GM12875 (cell line): ENCODE data around the gene KCNIP4.

Experiments
- H3K4me3 ChIP-seq: one replicate; pipeline ENCODE4 v1.5.1; 2011; ENCODE audit warnings: low read depth, low read length, control low read depth
- TF ChIP-seq, protein P1 (sequence below): IDR thresholded peaks from 2 replicates; pipeline ENCODE4 v1.5.1; 2011; ENCODE audit warnings: low read depth, mild to moderate bottlenecking, control low read depth, inconsistent platforms, low read length, moderate library complexity, borderline replicate concordance; ENCODE audit not compliant: insufficient read depth

The KCNIP4 gene

DNA sequence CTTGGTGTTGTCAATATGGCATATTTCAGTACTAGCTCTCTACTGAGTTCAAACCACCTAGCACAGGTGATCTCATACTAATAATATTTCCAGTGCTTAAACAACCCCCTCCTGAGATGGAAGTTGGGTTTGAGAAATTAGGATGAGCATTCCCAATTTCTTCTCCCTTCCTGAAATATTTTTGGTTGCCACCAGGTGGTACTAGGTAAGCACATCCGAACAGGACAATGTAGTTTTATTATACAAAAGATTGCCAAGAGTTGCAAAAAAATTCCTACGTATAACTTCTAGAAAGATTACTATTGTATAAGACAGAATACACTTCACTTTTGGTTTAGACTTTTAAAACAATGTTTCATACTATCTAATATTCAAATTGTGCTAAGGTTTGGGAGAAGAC is 763.8 kb downstream of the KCNIP4 start:
- H3K4me3 ChIP-seq, result no peak overlapping the region
- TF ChIP-seq, protein P1, sequence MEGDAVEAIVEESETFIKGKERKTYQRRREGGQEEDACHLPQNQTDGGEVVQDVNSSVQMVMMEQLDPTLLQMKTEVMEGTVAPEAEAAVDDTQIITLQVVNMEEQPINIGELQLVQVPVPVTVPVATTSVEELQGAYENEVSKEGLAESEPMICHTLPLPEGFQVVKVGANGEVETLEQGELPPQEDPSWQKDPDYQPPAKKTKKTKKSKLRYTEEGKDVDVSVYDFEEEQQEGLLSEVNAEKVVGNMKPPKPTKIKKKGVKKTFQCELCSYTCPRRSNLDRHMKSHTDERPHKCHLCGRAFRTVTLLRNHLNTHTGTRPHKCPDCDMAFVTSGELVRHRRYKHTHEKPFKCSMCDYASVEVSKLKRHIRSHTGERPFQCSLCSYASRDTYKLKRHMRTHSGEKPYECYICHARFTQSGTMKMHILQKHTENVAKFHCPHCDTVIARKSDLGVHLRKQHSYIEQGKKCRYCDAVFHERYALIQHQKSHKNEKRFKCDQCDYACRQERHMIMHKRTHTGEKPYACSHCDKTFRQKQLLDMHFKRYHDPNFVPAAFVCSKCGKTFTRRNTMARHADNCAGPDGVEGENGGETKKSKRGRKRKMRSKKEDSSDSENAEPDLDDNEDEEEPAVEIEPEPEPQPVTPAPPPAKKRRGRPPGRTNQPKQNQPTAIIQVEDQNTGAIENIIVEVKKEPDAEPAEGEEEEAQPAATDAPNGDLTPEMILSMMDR, result no peak

DNA sequence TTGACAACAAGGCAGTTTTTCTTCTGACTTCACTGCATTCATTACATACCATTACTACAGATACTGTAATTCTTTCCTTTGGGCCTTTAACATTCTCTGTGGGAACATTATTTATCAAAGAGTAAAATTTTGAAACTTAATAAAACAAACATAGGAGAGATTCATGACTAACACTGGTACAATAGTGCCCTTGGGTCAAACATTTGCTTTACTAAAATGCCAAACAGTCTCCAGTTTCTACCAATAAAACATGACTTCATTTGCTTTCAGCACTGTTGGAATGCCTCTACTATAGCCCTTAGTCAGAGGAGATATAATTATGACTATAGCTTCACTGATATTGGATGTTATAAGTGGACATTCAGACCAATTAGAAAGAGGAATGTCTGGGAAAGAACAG is 766.9 kb downstream of the KCNIP4 start:
- TF ChIP-seq, protein P1, result no peak
- no peak overlapping the region for H3K4me3 ChIP-seq

DNA sequence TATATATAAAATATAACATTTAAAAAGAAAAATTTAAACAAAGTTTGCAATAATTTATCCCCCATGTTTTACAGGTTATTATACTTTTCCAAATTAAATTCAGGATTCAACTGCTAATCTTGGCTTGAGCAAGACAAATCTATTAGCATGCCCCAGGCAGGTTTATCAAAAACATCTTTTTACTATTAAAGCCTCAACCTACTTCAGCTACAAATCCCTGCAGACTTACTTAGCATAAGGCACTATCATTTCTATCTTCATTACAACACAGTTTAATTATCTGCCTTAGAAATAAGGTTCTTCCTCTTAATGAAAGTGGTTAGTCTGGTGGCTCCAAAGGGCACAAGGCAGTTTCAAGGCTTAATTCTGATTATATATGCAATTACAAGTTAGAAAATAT is 770.7 kb downstream of the KCNIP4 start:
- TF ChIP-seq, protein P1, result no peak
- H3K4me3 ChIP-seq, result no peak overlapping the region

DNA sequence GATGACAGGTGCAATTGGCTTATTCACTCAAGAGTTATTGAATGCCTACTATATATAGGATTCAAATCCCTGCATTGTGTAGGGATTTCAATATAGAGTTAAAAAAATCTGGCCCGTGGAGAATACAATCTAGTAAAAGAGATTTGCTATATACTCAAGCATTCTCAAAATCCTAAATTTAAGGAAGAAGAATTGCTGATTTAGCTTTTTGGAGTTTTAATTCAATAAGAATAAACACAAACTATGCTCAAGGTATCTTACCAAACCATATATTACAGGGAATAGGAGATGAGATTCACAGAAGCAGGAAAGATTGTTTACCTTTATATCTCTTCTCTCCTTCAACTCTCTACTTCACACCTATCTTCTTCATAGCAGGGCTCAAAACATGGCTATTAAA is 771.5 kb downstream of the KCNIP4 start:
- TF ChIP-seq, protein P1, result no peak
- H3K4me3 ChIP-seq, result no peak overlapping the region

DNA sequence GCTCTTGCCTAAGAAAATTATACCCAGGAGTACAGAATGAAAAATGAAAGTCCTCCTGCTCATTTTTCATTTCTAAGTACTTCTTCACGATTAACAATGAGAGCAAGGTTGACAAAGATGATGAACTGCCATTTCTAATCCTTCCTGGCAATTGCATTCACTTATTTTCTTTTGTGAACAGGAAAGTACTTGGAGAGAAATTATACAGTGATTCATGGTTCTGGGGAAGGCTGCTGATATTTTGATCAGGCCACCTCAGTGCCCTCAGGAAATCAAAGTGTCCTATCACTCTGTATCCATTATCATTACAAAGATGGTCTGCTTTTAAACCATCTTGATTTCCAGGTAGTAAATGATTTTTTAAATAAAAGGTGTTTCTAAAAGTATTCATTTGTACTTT is 780.9 kb downstream of the KCNIP4 start:
- TF ChIP-seq, protein P1, result no peak
- H3K4me3 ChIP-seq, result no peak overlapping the region

DNA sequence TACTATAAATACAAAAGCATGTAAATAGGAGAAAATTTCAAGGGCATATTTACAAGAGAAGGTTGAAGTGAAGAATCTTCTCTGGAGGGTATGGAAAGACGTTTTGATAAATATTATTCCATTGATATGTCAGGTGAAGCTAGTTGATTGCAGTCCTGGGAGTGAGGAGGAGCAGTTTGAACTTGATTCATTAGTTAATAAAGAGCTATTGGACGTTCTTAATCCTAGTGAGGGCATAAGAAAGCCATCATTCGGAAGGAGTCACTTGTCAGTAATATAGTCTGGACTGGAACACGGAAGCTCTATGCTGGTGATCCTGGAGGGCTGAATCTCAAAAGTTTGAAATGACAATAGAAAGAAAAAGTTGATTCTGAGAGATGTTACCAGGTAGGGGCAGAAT is 793.2 kb downstream of the KCNIP4 start:
- H3K4me3 ChIP-seq, result no peak overlapping the region
- TF ChIP-seq, protein P1, result no peak

DNA sequence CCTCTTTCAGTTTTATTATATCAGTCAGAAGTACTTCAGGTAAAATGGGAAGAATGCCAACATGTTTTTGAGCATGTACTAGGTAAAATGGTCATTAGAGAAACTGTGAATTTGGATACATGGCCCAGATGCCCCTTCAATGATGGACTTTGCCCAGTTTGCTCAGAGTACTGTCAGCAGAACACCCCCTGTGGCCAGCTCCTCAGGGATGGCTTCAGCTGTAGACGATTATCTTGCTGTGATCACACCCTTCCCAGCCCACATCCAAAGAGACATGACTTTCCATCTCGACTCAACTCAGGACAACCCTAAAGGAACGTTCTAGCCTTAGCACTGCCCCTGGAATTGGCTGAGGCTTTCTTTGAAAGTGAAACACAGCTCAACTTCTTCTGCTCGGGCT is 809.2 kb downstream of the KCNIP4 start:
- TF ChIP-seq, protein P1, result no peak
- no peak overlapping the region for H3K4me3 ChIP-seq
